GM13977 (cell line): ENCODE data around the gene SHISA2.

Experiments used
- DNase-seq: peaks from one replicate; pipeline ENCODE4 v3.0.0; 2012; ENCODE audit warnings: low spot score
- in situ Hi-C: fragments of 300-500 bp; cut with MboI; formaldehyde crosslinking; loops from one replicate; pipeline ENCODE4 v1.12.0; 2022; ENCODE audit warnings: low sequenced_read_pairs, low pct_unique_long_range_greater_than_20kb, mixed read lengths, inconsistent platforms; ENCODE audit not compliant: unreplicated experiment
- TF ChIP-seq, protein P1 (sequence below): IDR thresholded peaks from 2 replicates; pipeline ENCODE4 v1.5.1; 2012; ENCODE audit warnings: mild to moderate bottlenecking, control low read depth; ENCODE audit not compliant: insufficient read depth; ENCODE audit errors: extremely low read depth, missing control alignments

The SHISA2 gene

DNA sequence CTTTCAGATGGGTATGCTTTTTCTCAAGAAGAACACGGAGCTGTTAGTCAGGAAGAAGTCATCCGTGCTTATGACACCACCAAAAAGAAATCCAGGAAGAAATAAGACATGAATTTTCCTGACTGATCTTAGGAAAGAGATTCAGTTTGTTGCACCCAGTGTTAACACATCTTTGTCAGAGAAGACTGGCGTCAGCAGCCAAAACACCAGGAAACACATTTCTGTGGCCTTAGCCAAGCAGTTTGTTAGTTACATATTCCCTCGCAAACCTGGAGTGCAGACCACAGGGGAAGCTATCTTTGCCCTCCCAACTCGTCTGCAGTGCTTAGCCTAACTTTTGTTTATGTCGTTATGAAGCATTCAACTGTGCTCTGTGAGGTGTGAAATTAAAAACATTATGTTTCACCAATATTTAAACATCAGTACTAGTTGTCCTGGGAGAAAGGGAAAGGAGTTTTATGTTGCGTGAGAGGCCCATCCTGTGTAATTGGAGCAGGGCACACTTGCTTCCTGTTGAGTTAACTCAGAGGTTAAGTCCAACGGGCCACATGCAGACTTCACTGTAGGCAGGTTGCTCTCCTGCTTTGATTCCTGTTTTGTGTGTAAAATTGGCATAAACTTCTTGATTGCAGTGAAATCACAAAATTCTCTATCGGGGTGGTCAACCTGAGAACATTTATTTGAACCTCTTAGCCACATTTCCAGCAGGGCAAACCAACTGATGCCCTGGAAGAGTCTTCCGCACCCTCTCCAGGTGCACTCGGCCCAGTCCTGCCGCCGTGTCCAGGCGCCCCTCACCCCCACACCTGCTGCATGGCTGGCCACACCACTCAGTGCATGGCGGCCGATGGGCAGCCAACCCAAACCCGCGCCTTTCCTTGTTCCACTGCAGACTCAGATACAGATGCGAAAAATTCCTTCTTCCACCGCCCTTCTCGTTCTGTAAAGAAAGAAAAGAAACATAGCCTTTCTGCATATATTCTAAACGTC lies 31.6 kb downstream of the SHISA2 start:
- TF ChIP-seq, protein P1, sequence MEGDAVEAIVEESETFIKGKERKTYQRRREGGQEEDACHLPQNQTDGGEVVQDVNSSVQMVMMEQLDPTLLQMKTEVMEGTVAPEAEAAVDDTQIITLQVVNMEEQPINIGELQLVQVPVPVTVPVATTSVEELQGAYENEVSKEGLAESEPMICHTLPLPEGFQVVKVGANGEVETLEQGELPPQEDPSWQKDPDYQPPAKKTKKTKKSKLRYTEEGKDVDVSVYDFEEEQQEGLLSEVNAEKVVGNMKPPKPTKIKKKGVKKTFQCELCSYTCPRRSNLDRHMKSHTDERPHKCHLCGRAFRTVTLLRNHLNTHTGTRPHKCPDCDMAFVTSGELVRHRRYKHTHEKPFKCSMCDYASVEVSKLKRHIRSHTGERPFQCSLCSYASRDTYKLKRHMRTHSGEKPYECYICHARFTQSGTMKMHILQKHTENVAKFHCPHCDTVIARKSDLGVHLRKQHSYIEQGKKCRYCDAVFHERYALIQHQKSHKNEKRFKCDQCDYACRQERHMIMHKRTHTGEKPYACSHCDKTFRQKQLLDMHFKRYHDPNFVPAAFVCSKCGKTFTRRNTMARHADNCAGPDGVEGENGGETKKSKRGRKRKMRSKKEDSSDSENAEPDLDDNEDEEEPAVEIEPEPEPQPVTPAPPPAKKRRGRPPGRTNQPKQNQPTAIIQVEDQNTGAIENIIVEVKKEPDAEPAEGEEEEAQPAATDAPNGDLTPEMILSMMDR, result no peak
- no peak for DNase-seq
- in situ Hi-C loops, result no loop called here

DNA sequence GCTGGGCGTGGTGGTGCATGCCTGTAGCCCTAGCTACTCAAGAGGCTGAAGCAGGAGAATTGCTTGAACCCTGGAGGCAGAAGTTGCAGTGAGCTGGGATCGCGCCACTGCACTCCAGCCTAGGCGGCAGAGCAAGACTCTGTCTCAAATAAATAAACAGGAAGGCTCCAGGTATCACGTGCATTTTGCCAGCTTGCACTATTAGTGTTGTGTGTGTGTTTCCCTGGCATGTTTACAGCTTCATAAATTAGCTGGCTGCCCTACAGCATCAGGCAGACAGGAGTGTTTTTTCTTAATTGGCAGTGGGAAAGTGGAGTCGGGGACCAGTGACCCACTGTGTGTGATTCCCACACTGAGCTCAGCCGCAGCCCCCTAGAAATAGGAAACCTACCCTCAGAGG lies 32.6 kb downstream of the SHISA2 start:
- no peak for DNase-seq
- in situ Hi-C loops, result no loop called here
- TF ChIP-seq, protein P1, result no peak

DNA sequence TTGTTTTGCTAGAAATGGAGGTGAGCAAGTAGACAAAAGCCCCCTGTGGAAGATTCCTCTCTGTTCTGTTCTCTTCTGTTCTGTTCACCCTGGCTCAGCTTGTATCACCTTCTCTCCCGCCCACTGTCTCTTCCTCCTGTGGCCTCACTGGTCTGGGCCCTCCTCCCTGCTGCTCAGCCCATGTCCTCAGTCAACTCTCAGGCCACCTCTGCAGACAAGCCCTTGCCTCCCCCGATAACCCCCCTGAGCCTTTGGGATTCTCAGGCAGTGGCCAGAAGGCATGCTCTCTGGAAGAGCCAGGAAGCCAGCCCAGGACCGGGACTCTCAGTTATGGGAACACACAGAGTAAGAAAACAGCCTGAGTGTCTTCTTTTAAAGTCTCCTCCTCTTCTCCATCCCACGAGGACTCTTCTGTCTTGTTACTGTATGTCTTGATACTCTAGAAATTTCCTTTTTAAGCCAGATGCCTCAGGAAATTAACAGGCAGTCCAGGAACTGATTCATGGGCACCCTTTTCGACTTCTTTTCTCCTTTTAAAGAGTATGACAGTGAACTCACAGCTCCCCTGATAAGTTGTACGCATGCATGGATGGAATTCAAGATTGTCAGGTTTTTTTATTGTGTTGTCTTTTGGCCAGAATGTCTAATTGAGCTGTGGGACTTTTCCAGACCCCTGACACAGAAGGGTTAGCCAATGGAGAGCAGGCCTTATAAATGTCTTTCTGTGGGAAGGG lies 33.7 kb downstream of the SHISA2 start:
- in situ Hi-C loops, result no loop called here
- DNase-seq, result no peak
- TF ChIP-seq, protein P1, result no peak

DNA sequence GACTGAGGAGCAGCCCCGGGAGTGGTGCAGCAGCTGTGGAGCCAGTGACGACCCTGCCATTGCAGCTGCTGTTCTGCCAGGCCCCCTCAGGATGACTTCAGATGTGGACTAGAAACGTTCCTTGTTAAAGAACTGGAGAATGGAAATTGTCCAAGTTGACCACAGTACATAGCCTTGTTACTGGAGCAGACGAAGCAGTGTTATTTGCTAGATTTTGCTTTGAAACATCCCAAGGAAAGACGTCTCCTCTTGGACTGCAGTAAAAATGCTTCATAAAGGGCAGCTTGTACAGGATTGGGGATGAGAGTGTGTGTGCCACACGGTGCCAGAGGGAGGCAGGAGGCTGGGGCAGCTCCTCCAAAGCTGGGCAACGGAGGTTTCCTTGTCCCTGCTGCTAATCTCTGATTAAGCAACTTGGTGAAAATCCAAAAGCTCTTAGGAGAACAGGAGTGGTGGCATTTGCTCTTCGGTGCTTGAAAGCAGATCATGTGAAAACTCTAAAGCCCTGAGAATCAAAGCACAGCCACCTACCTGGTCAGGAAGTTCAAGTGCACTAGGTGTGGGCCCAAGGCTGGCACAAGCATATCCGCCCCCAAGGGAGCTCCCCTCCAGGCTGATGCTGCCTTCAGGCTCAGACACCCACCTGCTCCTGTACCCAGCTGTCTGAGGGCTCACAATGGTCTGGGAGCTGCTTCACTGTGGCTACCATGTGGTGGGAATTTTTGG lies 34.5 kb downstream of the SHISA2 start:
- in situ Hi-C loops, result no loop called here
- no peak for DNase-seq
- TF ChIP-seq, protein P1, result no peak

DNA sequence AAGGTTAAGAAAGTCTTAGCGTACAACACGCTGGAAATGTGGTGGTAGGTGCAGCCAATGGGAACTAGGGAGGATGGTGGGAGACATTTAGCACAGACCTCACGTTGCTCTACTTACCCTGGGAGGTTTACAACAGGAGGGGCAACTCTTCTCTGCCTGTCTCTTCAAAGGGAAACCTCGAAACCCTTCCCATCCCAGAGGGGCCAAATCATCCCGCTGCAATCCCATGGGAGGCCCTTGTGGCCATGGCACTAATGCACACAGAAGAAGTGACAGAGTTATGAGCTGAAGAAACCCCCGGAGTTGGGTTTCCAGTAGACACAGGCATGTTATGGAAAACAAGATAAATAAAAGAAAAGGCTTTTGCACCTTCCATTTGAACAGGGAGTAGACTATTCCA lies 35.6 kb downstream of the SHISA2 start:
- in situ Hi-C loops, result no loop called here
- DNase-seq, result no peak
- TF ChIP-seq, protein P1, result no peak
